ENCODE results near the gene ZNF341.
"Not testable (repeated sequence)": the region's sequence is repeated elsewhere in the genome, so short reads cannot be mapped to it uniquely, and the experiment has no call there.

ZNF341 gene

GRCh38 chr20:33772439-33772838 lies 40.6 kb downstream of the ZNF341 start:
- no peak for DNase-seq

- DNase-seq: no peak
Observed at GRCh38 chr20:33773412-33774089, 41.8 kb downstream of the ZNF341 start.

GRCh38 chr20:33777816-33778215 lies 46.0 kb downstream of the ZNF341 start:
- DNase-seq: no peak

- DNase-seq: no peak
Observed at GRCh38 chr20:33781133-33781532, 49.3 kb downstream of the ZNF341 start.

GRCh38 chr20:33781945-33782344 lies 50.1 kb downstream of the ZNF341 start:
- no peak for DNase-seq

- no peak for DNase-seq
Observed at GRCh38 chr20:33783256-33783655, 51.5 kb downstream of the ZNF341 start.

- DNase-seq: no peak
Observed at GRCh38 chr20:33783818-33784217, 52.0 kb downstream of the ZNF341 start.

GRCh38 chr20:33784225-33784624 lies 52.4 kb downstream of the ZNF341 start:
- DNase-seq: no peak

GRCh38 chr20:33785503-33785902 lies 53.7 kb downstream of the ZNF341 start:
- DNase-seq: no peak

- no peak for DNase-seq
Observed at GRCh38 chr20:33787253-33787891, 55.6 kb downstream of the ZNF341 start.

- no peak for DNase-seq
Observed at GRCh38 chr20:33788351-33789049, 56.7 kb downstream of the ZNF341 start.

GRCh38 chr20:33789109-33789857 lies 57.5 kb downstream of the ZNF341 start:
- no peak for DNase-seq

GRCh38 chr20:33789858-33790182 lies 58.0 kb downstream of the ZNF341 start:
- DNase-seq: no peak

GRCh38 chr20:33790566-33790965 lies 58.8 kb downstream of the ZNF341 start:
- DNase-seq: no peak

- no peak for DNase-seq
Observed at GRCh38 chr20:33791021-33791420, 59.2 kb downstream of the ZNF341 start.

GRCh38 chr20:33791540-33791939 lies 59.7 kb downstream of the ZNF341 start:
- DNase-seq: no peak

- peak; percentile 47 for DNase-seq
Observed at GRCh38 chr20:33791959-33792597, 60.3 kb downstream of the ZNF341 start.

GRCh38 chr20:33792598-33792989 lies 60.8 kb downstream of the ZNF341 start:
- not testable (repeated sequence) for DNase-seq

GRCh38 chr20:33793011-33793931 lies 61.5 kb downstream of the ZNF341 start:
- DNase-seq: no peak

GRCh38 chr20:33796263-33796906 lies 64.6 kb downstream of the ZNF341 start:
- no peak for DNase-seq

- DNase-seq: no peak
Observed at GRCh38 chr20:33796907-33797544, 65.2 kb downstream of the ZNF341 start.

Data from activated gamma-delta T cell treated with Interleukin-2 at 50 U/mL for 16 hours (primary cell).